Measurements from ENCODE around the gene FAM13A. TPM values are rescaled to one million over a fixed set of nuclear protein-coding genes. Genes with fewer than 3 reads are reported as not detected.

FAM13A gene
- total and polyA plus RNA-seq, 9 of the 15 experiments (the other 6 are each of a cell fraction or from before 2014, with no cell fraction given) = 11.3 to 23.3 (median 14.7) TPM

DNA sequence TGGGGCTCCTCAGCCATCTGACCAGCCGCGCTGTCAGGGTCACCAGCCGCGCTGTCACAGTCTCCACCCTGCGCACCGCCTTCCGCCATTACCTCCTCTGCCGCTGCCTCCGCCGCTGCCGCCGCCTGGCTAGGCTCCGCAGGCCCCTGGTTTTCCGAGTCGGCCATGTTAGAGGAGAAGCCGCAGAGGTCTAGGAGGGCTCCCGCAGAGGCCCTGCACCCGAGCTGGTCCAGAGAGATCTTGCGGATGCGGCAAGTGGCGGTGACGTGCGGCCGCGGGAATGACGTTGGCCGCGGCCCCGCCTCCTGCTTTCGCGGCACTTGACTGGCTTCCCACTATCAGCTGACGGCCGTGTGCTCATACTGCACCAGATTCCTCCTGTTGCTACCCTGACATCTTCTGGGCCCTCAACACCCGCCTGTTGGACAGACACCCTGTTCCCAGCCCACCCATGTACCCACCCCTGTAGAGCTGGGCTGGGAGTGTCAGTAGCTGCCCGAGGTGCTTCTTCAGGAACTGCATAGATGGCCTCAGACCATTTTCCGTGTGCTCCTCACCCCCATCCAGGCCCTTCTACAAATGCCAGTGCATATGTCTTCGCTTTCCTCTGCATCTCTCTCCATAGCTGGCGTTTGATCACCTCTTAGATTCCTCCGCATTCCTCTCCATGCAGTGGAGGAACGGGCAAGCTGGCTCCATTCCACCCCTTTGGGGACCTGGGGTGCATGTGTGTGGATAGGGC is 359.2 kb downstream of the FAM13A start, which contains the start of gene NAP1L5 (continued):
- no peak for TF ChIP-seq MAFF (IDR thresholded peaks at IDR 0.05; ENCODE audit: low read length)
- TF ChIP-seq, protein P1, sequence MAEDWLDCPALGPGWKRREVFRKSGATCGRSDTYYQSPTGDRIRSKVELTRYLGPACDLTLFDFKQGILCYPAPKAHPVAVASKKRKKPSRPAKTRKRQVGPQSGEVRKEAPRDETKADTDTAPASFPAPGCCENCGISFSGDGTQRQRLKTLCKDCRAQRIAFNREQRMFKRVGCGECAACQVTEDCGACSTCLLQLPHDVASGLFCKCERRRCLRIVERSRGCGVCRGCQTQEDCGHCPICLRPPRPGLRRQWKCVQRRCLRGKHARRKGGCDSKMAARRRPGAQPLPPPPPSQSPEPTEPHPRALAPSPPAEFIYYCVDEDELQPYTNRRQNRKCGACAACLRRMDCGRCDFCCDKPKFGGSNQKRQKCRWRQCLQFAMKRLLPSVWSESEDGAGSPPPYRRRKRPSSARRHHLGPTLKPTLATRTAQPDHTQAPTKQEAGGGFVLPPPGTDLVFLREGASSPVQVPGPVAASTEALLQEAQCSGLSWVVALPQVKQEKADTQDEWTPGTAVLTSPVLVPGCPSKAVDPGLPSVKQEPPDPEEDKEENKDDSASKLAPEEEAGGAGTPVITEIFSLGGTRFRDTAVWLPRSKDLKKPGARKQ (CRISPR knock-in tag; IDR thresholded peaks at IDR 0.05) = no peak
- TF ChIP-seq MAFK (IDR thresholded peaks at IDR 0.05; ENCODE audit: low read length) = no peak
- TF ChIP-seq HCFC1 (IDR thresholded peaks at IDR 0.05; ENCODE audit: low read depth, low read length) = no peak
- TF ChIP-seq FOSL1 (tag; conservative IDR thresholded peaks at IDR 0.05) = no peak
- TF ChIP-seq, protein P2, sequence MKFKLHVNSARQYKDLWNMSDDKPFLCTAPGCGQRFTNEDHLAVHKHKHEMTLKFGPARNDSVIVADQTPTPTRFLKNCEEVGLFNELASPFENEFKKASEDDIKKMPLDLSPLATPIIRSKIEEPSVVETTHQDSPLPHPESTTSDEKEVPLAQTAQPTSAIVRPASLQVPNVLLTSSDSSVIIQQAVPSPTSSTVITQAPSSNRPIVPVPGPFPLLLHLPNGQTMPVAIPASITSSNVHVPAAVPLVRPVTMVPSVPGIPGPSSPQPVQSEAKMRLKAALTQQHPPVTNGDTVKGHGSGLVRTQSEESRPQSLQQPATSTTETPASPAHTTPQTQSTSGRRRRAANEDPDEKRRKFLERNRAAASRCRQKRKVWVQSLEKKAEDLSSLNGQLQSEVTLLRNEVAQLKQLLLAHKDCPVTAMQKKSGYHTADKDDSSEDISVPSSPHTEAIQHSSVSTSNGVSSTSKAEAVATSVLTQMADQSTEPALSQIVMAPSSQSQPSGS (CRISPR knock-in tag; IDR thresholded peaks at IDR 0.05) = no peak
- TF ChIP-seq, protein P3, sequence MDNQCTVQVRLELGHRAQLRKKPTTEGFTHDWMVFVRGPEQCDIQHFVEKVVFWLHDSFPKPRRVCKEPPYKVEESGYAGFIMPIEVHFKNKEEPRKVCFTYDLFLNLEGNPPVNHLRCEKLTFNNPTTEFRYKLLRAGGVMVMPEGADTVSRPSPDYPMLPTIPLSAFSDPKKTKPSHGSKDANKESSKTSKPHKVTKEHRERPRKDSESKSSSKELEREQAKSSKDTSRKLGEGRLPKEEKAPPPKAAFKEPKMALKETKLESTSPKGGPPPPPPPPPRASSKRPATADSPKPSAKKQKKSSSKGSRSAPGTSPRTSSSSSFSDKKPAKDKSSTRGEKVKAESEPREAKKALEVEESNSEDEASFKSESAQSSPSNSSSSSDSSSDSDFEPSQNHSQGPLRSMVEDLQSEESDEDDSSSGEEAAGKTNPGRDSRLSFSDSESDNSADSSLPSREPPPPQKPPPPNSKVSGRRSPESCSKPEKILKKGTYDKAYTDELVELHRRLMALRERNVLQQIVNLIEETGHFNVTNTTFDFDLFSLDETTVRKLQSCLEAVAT (IDR thresholded peaks at IDR 0.05) = no peak
- no peak for TF ChIP-seq ZNF77 (CRISPR knock-in tag; IDR thresholded peaks at IDR 0.05)
- TF ChIP-seq RBBP5 (IDR thresholded peaks at IDR 0.05; ENCODE audit: borderline replicate concordance, insufficient read depth, low read length, poor library complexity, severe bottlenecking) = peak; percentile 59
- no peak for TF ChIP-seq POLR2AphosphoS2 (IDR thresholded peaks at IDR 0.05; ENCODE audit: low read length)
- no peak for TF ChIP-seq ESRRA (IDR thresholded peaks at IDR 0.05; ENCODE audit: borderline replicate concordance, low read depth)
- TF ChIP-seq HNRNPH1 (optimal IDR thresholded peaks at IDR 0.05; ENCODE audit: low read depth, low read length) = no peak
- no peak for TF ChIP-seq ZNF583 (CRISPR knock-in tag; IDR thresholded peaks at IDR 0.05)
- TF ChIP-seq HNRNPK (IDR thresholded peaks at IDR 0.05; ENCODE audit: low read depth, low read length, poor library complexity, severe bottlenecking) = no peak
- no peak for TF ChIP-seq RAD21 (CRISPR knock-in tag; conservative IDR thresholded peaks at IDR 0.05 in 1 of 2, IDR thresholded peaks at IDR 0.05 in 1 of 2)
- TF ChIP-seq POLR3A (IDR thresholded peaks at IDR 0.05; ENCODE audit: borderline replicate concordance, extremely low read depth, insufficient read depth, insufficient read length) = no peak
- TF ChIP-seq ZNF217 (CRISPR knock-in tag; IDR thresholded peaks at IDR 0.05) = no peak
- TF ChIP-seq, protein P4, sequence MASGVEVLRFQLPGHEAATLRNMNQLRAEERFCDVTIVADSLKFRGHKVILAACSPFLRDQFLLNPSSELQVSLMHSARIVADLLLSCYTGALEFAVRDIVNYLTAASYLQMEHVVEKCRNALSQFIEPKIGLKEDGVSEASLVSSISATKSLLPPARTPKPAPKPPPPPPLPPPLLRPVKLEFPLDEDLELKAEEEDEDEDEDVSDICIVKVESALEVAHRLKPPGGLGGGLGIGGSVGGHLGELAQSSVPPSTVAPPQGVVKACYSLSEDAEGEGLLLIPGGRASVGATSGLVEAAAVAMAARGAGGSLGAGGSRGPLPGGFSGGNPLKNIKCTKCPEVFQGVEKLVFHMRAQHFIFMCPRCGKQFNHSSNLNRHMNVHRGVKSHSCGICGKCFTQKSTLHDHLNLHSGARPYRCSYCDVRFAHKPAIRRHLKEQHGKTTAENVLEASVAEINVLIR (CRISPR knock-in tag; IDR thresholded peaks at IDR 0.05) = peak; percentile 28; the same call in 1 of the 2 replicates

Measured in K562 (cell line).